ENCODE measurements around the gene ZNF534.
A peak's percentile ranks its signal among the peaks of the same experiment; 100 is the strongest.

ZNF534 gene

GRCh38 chr19:52428937-52429336, at the start of gene ZNF534:
Gene ZNF534 (plus strand): TSS chr19:52429148. CDS start chr19:52431475, 2,327 bp downstream.
- no peak for TF ChIP-seq CTCF (IDR thresholded peaks at IDR 0.05; ENCODE audit: insufficient read depth, missing control alignments)
- FAIRE-seq (no peak), DNase-seq (ENCODE audit: insufficient read length, low spot score) (no peak)

- TF ChIP-seq CTCF (IDR thresholded peaks at IDR 0.05; ENCODE audit: insufficient read depth, missing control alignments), result peak; percentile 23
- FAIRE-seq (no peak), DNase-seq (ENCODE audit: insufficient read length, low spot score) (no peak)
Observed at GRCh38 chr19:52391135-52391534, 37.8 kb upstream of the ZNF534 start.

GRCh38 chr19:52397310-52398080, 31.5 kb upstream of the ZNF534 start, which contains the start of gene ZNF528:
Gene ZNF528 (plus strand): TSS chr19:52397849. CDS start chr19:52402014, 4,165 bp downstream.
- FAIRE-seq (no peak), DNase-seq (ENCODE audit: insufficient read length, low spot score) (peak; percentile 78)
- TF ChIP-seq CTCF (IDR thresholded peaks at IDR 0.05; ENCODE audit: insufficient read depth, missing control alignments), result no peak

GRCh38 chr19:52398081-52398441, 30.9 kb upstream of the ZNF534 start:
- DNase-seq (ENCODE audit: insufficient read length, low spot score), result no peak
- FAIRE-seq, result no peak
- no peak for TF ChIP-seq CTCF (IDR thresholded peaks at IDR 0.05; ENCODE audit: insufficient read depth, missing control alignments)

GRCh38 chr19:52410276-52410675, 18.7 kb upstream of the ZNF534 start:
- TF ChIP-seq CTCF (IDR thresholded peaks at IDR 0.05; ENCODE audit: insufficient read depth, missing control alignments), result no peak
- no peak for DNase-seq (ENCODE audit: insufficient read length, low spot score)
- FAIRE-seq, result no peak

GRCh38 chr19:52415711-52416110, 13.2 kb upstream of the ZNF534 start:
- no peak for DNase-seq (ENCODE audit: insufficient read length, low spot score)
- peak; percentile 73 for FAIRE-seq
- TF ChIP-seq CTCF (IDR thresholded peaks at IDR 0.05; ENCODE audit: insufficient read depth, missing control alignments), result no peak

- TF ChIP-seq CTCF (IDR thresholded peaks at IDR 0.05; ENCODE audit: insufficient read depth, missing control alignments), result no peak
- DNase-seq (ENCODE audit: insufficient read length, low spot score), result no peak
- FAIRE-seq, result no peak
Observed at GRCh38 chr19:52442179-52442578, 13.2 kb downstream of the ZNF534 start.

All from D721Med (cell line).